ENCODE results near the gene TFEB. TPM values are rescaled to one million over a fixed set of nuclear protein-coding genes. Genes with fewer than 3 reads are reported as not detected.

The TFEB gene
- total RNA-seq, 3 donors from 2014 or later = 15.7 to 20.6 (median 18.4) TPM

GRCh38 chr6:41689171-41690008 is 46.0 kb downstream of the TFEB start:
- H3K27ac ChIP-seq = peak overlapping the region; percentile 71 to 74
- no peak overlapping the region for H3K4me3 ChIP-seq
- H3K9me3 ChIP-seq = no peaks in the 10 kb centered on the region
- peak; percentile 47 to 64 for DNase-seq (ENCODE audit: low spot score in 2 of 2)
- H3K27me3 ChIP-seq = no peaks in the 10 kb centered on the region
- TF ChIP-seq POLR2AphosphoS5 (IDR thresholded peaks at IDR 0.05) (no peak), POLR2A (IDR thresholded peaks at IDR 0.05) (no peak), CTCF (IDR thresholded peaks at IDR 0.05) (no peak)
- no peaks in the 10 kb centered on the region for H3K36me3 ChIP-seq
- intact Hi-C loops (cut with DNase I; ENCODE audit: low total_unique reads) = no loop called here
- peaks cover 0 to 9% of the 10 kb centered on the region in 2 donors for H3K4me1 ChIP-seq

DNA sequence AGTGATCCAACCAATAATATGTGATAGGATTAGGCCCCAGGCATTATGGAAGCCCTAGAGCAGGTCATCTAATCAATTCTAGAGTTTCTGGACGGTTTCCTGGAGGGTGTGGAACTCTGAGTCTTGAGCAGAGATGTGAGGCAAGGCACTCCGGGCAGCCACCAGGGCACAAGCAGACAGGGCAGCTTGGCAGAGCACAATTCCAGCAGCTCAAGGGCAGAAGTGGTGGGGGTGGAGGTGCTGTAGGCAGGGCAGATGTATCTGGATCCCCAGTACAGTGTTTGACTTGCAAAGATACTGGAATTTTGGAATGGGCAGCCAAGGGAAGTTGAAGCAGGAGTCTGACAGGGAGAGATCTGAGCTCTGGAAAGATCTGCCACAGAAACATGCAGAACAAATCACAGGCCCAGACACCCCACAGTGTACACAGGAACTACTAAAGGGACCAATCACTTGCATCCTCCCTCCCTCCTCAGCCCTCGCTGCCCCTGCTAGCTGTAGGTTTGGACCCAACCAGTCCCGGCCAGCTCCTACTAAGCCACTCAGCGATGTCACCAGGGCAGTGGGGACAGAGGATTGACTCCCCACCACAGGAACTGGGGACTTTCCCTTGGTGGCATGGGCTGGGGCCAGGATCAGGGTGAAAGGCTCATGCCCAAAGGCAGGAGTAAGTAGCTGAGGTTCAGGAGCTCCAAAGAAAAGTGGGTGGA is 47.0 kb downstream of the TFEB start:
- H3K27ac ChIP-seq = peak overlapping the region; percentile 71 to 74
- no peaks in the 10 kb centered on the region for H3K36me3 ChIP-seq
- no peaks in the 10 kb centered on the region for H3K27me3 ChIP-seq
- no peak overlapping the region for H3K4me3 ChIP-seq
- intact Hi-C loops (cut with DNase I; ENCODE audit: low total_unique reads) = no loop called here
- peak in 1 of 2 donors; percentile 36 for DNase-seq (ENCODE audit: low spot score in 2 of 2)
- H3K9me3 ChIP-seq = no peaks in the 10 kb centered on the region
- H3K4me1 ChIP-seq = peaks cover 0 to 6% of the 10 kb centered on the region in 2 donors
- TF ChIP-seq POLR2A (IDR thresholded peaks at IDR 0.05) (no peak), CTCF (IDR thresholded peaks at IDR 0.05) (no peak), POLR2AphosphoS5 (IDR thresholded peaks at IDR 0.05) (no peak)

GRCh38 chr6:41687501-41688175 is 47.8 kb downstream of the TFEB start:
- TF ChIP-seq POLR2AphosphoS5 (IDR thresholded peaks at IDR 0.05) = no peak
- no peak for TF ChIP-seq POLR2A (IDR thresholded peaks at IDR 0.05)
- Histone ChIP-seq H3K4me3 (no peak overlapping the region), H3K27me3 (no peaks in the 10 kb centered on the region), H3K9me3 (no peaks in the 10 kb centered on the region), H3K36me3 (no peaks in the 10 kb centered on the region), H3K27ac (peak overlapping the region; percentile 52 to 55), H3K4me1 (no peaks in the 10 kb centered on the region)
- intact Hi-C loops (cut with DNase I; ENCODE audit: low total_unique reads) = no loop called here
- no peak for DNase-seq (ENCODE audit: low spot score in 2 of 2)

DNA sequence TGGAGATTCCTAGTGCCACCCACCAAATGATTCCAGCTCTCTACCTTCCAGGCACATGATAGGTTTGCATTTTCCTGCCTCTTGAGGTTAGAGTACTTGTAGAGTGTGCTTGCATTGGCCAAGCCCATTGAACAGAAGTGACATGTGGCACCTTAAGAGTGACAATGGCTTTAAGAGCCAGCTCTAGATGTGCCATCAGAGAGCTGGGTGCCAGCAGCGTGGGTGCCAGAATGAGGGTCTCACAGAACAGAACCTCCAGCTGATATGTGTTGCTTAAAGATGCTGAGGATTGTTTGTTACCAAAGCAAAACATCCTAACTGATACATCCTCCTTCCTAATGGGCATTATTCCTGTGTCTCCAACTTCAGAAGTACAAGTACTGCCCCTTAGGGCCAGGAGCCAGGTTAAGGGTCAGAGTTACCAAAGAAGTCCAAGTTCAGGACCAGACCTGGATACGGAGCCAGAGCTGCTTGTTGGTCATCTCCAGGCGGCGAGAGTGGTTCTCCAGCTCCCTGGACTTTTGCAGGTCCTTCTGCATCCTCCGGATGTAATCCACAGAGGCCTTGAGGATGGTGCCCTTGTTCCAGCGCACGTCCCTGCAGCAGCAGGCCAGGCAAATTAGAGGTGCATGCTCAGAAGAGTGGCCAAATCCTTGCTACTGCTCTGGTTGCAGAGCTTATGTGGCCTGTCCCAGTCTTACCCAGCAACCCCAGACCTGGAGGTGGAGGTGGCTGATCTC is 49.6 kb downstream of the TFEB start:
- no peak for DNase-seq (ENCODE audit: low spot score in 2 of 2)
- Histone ChIP-seq H3K27ac (no peak overlapping the region), H3K4me3 (no peak overlapping the region), H3K27me3 (no peaks in the 10 kb centered on the region), H3K9me3 (no peaks in the 10 kb centered on the region), H3K36me3 (no peaks in the 10 kb centered on the region), H3K4me1 (no peaks in the 10 kb centered on the region)
- intact Hi-C loops (cut with DNase I; ENCODE audit: low total_unique reads) = no loop called here
- TF ChIP-seq POLR2AphosphoS5 (IDR thresholded peaks at IDR 0.05) = no peak
- TF ChIP-seq POLR2A (IDR thresholded peaks at IDR 0.05) = no peak
- no peak for TF ChIP-seq CTCF (IDR thresholded peaks at IDR 0.05)
